GM12878 (cell line): ENCODE measurements around the gene PRPSAP1. TPM values are rescaled to one million over a fixed set of nuclear protein-coding genes. Genes with fewer than 3 reads are reported as not detected.

Source experiments
- ATAC-seq: fragments of 200-7000 bp; cut with Tn5 transposase; 3 replicates; pipeline ENCODE4 v1.9.1; 2020; ENCODE audit warnings: mild to moderate bottlenecking, moderate library complexity
- BruUV-seq: library from RNA; stranded (reverse); fragments of 400-500 nt; replicated peaks from 2 replicates; lab custom pipeline; 2021; lab: Mats Ljungman, UMichigan
- CTCF ChIA-PET: fragments of 300-600 bp; sonication (Branson Sonifier 250); formaldehyde crosslinking; extraction: SDS; loops from one replicate; lab custom pipeline; 2021; ENCODE audit warnings: inconsistent platforms; lab: Yijun Ruan, JAX
- POLR2A ChIA-PET: fragments of 350-600 bp; formaldehyde crosslinking; extraction: SDS; loops from one replicate; lab custom pipeline; 2021; ENCODE audit warnings: inconsistent platforms; lab: Charles Lee
- RAD21 ChIA-PET: fragments of 300-600 bp; sonication (Branson Sonifier 250); formaldehyde crosslinking; loops from one replicate; lab custom pipeline; 2023; ENCODE audit warnings: antibody characterized with exemption; ENCODE audit not compliant: unreplicated experiment; lab: Charles Lee
- SMC1A ChIA-PET: fragments of 300-600 bp; sonication (Branson Sonifier 250); formaldehyde crosslinking; loops from one replicate; lab custom pipeline; 2023; ENCODE audit not compliant: unreplicated experiment, uncharacterized antibody; lab: Charles Lee
- DNase-seq: peaks from one replicate; pipeline ENCODE4 v3.0.0-alpha.2; 2011; ENCODE audit warnings: low read depth, low spot score
- FAIRE-seq: peaks from 3 replicates; lab custom pipeline; 2011; peaks lifted over from hg19 to GRCh38; lab: Jason Lieb, UNC
- H2AFZ ChIP-seq: 2 replicates; pipeline ENCODE4 v1.6.0; 2011; ENCODE audit warnings: low read depth, low read length, control low read depth; ENCODE audit not compliant: control insufficient read depth
- H3K27ac ChIP-seq: 2 replicates; pipeline ENCODE4 v1.5.1; 2011; ENCODE audit warnings: control low read depth; ENCODE audit not compliant: control insufficient read depth, insufficient read depth
- H3K27me3 ChIP-seq, 2 experiments: replicated peaks in 1 of 2; 2 replicates each; pipeline versions ENCODE4 v1.6.0 to v1.6.1; 2011; ENCODE audit warnings: low read length in 1 of 2; ENCODE audit not compliant: control insufficient read depth in 2 of 2, insufficient read depth in 2 of 2
- H3K36me3 ChIP-seq, 2 experiments: 2 replicates each; pipeline ENCODE4 v1.5.1; 2011; ENCODE audit warnings: low read length in 1 of 2; ENCODE audit not compliant: control insufficient read depth in 2 of 2, insufficient read depth in 2 of 2
- H3K4me1 ChIP-seq: 2 replicates; pipeline ENCODE4 v1.6.1; 2011; ENCODE audit warnings: mild to moderate bottlenecking, low read length, moderate library complexity, mixed read lengths; ENCODE audit not compliant: control insufficient read depth, insufficient read depth
- H3K4me2 ChIP-seq: 2 replicates; pipeline ENCODE4 v1.6.0; 2011; ENCODE audit warnings: control low read depth; ENCODE audit not compliant: control insufficient read depth, insufficient read depth
- H3K4me3 ChIP-seq: fragments of 200-600 bp; sonication (generic); 2 replicates; pipeline ENCODE4 v1.5.1; 2016
- H3K79me2 ChIP-seq: 2 replicates; pipeline ENCODE4 v1.6.0; 2011; ENCODE audit warnings: low read length; ENCODE audit not compliant: control insufficient read depth, insufficient read depth
- H3K9ac ChIP-seq: 2 replicates; pipeline ENCODE4 v1.8.0; 2011; ENCODE audit warnings: low read length, control low read depth, mixed read lengths; ENCODE audit not compliant: control insufficient read depth, insufficient read depth
- H3K9me3 ChIP-seq: replicated peaks from 3 replicates; pipeline ENCODE4 v1.5.1; 2011; ENCODE audit warnings: mild to moderate bottlenecking, low read length; ENCODE audit not compliant: control insufficient read depth, insufficient read depth
- H4K20me1 ChIP-seq: 2 replicates; pipeline ENCODE4 v1.6.0; 2011; ENCODE audit not compliant: control insufficient read depth, insufficient read depth
- KAT2A ChIP-seq: conservative IDR thresholded peaks from 2 replicates; pipeline ENCODE4 v1.6.1; 2011; ENCODE audit warnings: low read depth, low read length; ENCODE audit not compliant: control insufficient read depth
- POLR2AphosphoS5 ChIP-seq: IDR thresholded peaks from 2 replicates; pipeline ENCODE4 v1.6.1; 2011; ENCODE audit warnings: mild to moderate bottlenecking, low read length, inconsistent platforms
- WGBS: methylation state at CpG from one replicate; pipeline ENCODE4 v1.1.6; 2016; ENCODE audit warnings: low lambda C conversion rate; ENCODE audit not compliant: insufficient replicate concordance, insufficient coverage; ENCODE audit errors: missing lambda C conversion rate; 5-methylcytosine and 5-hydroxymethylcytosine counted together
- in situ Hi-C: fragments of 300-500 bp; cut with MboI; formaldehyde crosslinking; loops from 9 replicates; pipeline ENCODE4 v1.14.3; 2018; ENCODE audit warnings: mixed read lengths
- intact Hi-C: fragments of 100-400 bp; cut with micrococcal nuclease; formaldehyde crosslinking; loops from one replicate; pipeline ENCODE4 v1.14.2; 2022; ENCODE audit not compliant: unreplicated experiment
- polyA plus RNA-seq, 11 experiments: library from polyadenylated mRNA; depleted of rRNA in 4 of 11; unstranded in 6 of 11; stranded (reverse) in 5 of 11; fragments of >200 nt; fragmentation: Nextera tagmentation in 4 of 11; fragmentation: Illumina TruSeq in 1 of 11; extraction: Ambion mirVana in 4 of 11; extraction: Trizol in 1 of 11; gene quantifications; 1 replicate in 1 of 11; 2 replicates in 10 of 11; pipeline versions ENCODE4 v1.2.1 to v1.2.3, GENCODE V29; 2011 to 2016; ENCODE audit warnings: inconsistent platforms in 2 of 11, missing spikeins in 2 of 11, low read depth in 1 of 11
- total RNA-seq, 4 experiments: library from RNA; depleted of rRNA in 3 of 4; stranded (reverse); fragments of >200 nt in 3 of 4; fragmentation: Illumina TruSeq in 1 of 4; extraction: Trizol in 1 of 4; gene quantifications; 2 replicates each; pipeline versions ENCODE4 v1.2.1 to v1.2.3, GENCODE V29; 2013 to 2021
- TF ChIP-seq, protein P1 (sequence below): fragments of 450-650 bp; IDR thresholded peaks from 2 replicates; pipeline ENCODE4 v1.6.1; 2016; ENCODE audit warnings: mild to moderate bottlenecking

The PRPSAP1 gene
- total and polyA plus RNA-seq, 10 of the 15 experiments (the other 5 are each of a cell fraction or from before 2014, with no cell fraction given): 15.8 to 84.2 (median 44.2) TPM

DNA sequence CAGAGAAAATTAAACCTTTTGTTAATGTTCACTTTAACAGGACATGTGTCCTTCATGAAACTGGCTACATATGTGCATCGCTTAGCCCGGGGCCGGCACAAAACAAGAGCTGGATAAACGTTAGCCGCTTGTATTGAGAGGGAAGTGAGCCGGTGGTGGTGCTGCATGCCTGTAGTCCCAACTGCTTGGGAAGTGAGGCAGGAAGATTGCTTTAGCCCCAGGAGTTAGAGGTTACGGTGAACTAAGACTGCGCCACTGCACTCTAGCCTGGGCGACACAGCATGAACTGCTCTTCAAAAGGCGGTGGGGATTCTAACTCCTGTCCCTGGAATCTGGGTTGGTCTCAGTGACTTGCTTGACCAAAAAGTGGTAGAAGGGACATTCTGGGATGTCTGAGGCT lies 15.7 kb upstream of the PRPSAP1 start:
- in situ Hi-C loops: no loop called here
- Histone ChIP-seq H3K9ac (no peak overlapping the region), H3K4me2 (no peak overlapping the region), H3K9me3 (no peaks in the 10 kb centered on the region), H2AFZ (no peak overlapping the region), H3K27me3 (no peaks in the 10 kb centered on the region), H4K20me1 (no peaks in the 10 kb centered on the region), H3K4me3 (no peak overlapping the region), H3K4me1 (no peaks in the 10 kb centered on the region), H3K36me3 (no peaks in the 10 kb centered on the region), H3K27ac (no peak overlapping the region), H3K79me2 (no peaks in the 10 kb centered on the region)
- SMC1A ChIA-PET: interaction anchor here (0.6 to 1.3 kb wide), 3 partner anchors 15 to 1025 kb away, joined by 3 read pairs; partner anchors contain the start of genes PRPSAP1 and SPHK1
- no TSS peak for BruUV-seq
- POLR2A ChIA-PET: no interaction called here
- intact Hi-C loops: no loop called here
- ATAC-seq (no peak), DNase-seq (no peak), FAIRE-seq (no peak)
- RAD21 ChIA-PET: interaction anchor here (0.6 to 1.0 kb wide), 2 partner anchors 29 to 139 kb away, joined by 4 read pairs; no protein-coding TSS in a partner anchor
- TF ChIP-seq KAT2A: no peak
- CTCF ChIA-PET: interaction anchor here (1.1 to 1.8 kb wide), 4 partner anchors 16 to 89 kb away, joined by 4 to 8 read pairs (median 6); partner anchors contain the start of gene PRPSAP1
- 67% methylated on average over 10 of the region's 10 CpGs for WGBS

GRCh38 chr17:76368545-76368944 lies 14.8 kb upstream of the PRPSAP1 start:
- no peaks in the 10 kb centered on the region for H3K79me2 ChIP-seq
- no peaks in the 10 kb centered on the region for H3K9me3 ChIP-seq
- no peaks in the 10 kb centered on the region for H3K27me3 ChIP-seq
- no peak for DNase-seq
- peak overlapping the region; percentile 43 for H3K4me2 ChIP-seq
- H3K4me1 ChIP-seq: no peaks in the 10 kb centered on the region
- ChIA-PET RAD21 (no interaction called here), SMC1A (interaction anchor here (1.3 kb wide), 1 partner anchor 15 kb away, joined by 3 read pairs; the partner anchor contains the start of gene PRPSAP1), CTCF (interaction anchor here (1.5 to 1.8 kb wide), 2 partner anchors 16 to 90 kb away, joined by 5 to 6 read pairs; partner anchors contain the start of gene PRPSAP1), POLR2A (no interaction called here)
- peak; percentile 23 for FAIRE-seq
- in situ Hi-C loops (no loop called here), intact Hi-C loops (no loop called here)
- peak overlapping the region; percentile 37 for H2AFZ ChIP-seq
- no peak overlapping the region for H3K27ac ChIP-seq
- no peak overlapping the region for H3K4me3 ChIP-seq
- H4K20me1 ChIP-seq: no peaks in the 10 kb centered on the region
- WGBS: 50% methylated on average over 11 of the region's 11 CpGs
- ATAC-seq: peak; percentile 56
- no peaks in the 10 kb centered on the region for H3K36me3 ChIP-seq
- BruUV-seq: no TSS peak
- no peak for TF ChIP-seq POLR2AphosphoS5
- TF ChIP-seq, protein P1, sequence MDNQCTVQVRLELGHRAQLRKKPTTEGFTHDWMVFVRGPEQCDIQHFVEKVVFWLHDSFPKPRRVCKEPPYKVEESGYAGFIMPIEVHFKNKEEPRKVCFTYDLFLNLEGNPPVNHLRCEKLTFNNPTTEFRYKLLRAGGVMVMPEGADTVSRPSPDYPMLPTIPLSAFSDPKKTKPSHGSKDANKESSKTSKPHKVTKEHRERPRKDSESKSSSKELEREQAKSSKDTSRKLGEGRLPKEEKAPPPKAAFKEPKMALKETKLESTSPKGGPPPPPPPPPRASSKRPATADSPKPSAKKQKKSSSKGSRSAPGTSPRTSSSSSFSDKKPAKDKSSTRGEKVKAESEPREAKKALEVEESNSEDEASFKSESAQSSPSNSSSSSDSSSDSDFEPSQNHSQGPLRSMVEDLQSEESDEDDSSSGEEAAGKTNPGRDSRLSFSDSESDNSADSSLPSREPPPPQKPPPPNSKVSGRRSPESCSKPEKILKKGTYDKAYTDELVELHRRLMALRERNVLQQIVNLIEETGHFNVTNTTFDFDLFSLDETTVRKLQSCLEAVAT: 0 out of 2 replicates have a peak, but pooled peaks have one; percentile 25
- no peak overlapping the region for H3K9ac ChIP-seq
